Naive B cell (primary cell): Measurements from ENCODE around the gene FAXC. TPM values are rescaled to one million over a fixed set of nuclear protein-coding genes. Genes with fewer than 3 reads are reported as not detected.
A peak's percentile ranks its signal among the peaks of the same experiment; 100 is the strongest.
"Not testable (repeated sequence)": the region's sequence is repeated elsewhere in the genome, so short reads cannot be mapped to it uniquely, and the experiment has no call there.

Experiments used
- ATAC-seq, 2 donors: fragments of 150-1000 bp; cut with Tn5 transposase; 2 replicates each; pipeline ENCODE4 v1.10.0; 2021; ENCODE audit warnings: low read depth in 2 of 2, mild to moderate bottlenecking in 2 of 2, moderate library complexity in 2 of 2
- DNase-seq: peaks from one replicate; pipeline ENCODE4 v3.0.0; 2022
- H3K27ac Mint-ChIP-seq, 6 donors: one replicate each; pipeline ENCODE4 v1.8.0; 2020 to 2022; ENCODE audit warnings: mild to moderate bottlenecking in 6 of 6, mixed read lengths in 6 of 6, moderate library complexity in 5 of 6, inconsistent platforms in 2 of 6
- H3K27me3 Mint-ChIP-seq, 3 donors: one replicate each; pipeline ENCODE4 v1.8.0; 2021 to 2022; ENCODE audit warnings: mixed read lengths in 3 of 3, mild to moderate bottlenecking in 1 of 3
- H3K36me3 Mint-ChIP-seq, 2 donors: one replicate each; pipeline ENCODE4 v1.8.0; 2020 to 2022; ENCODE audit warnings: mixed read lengths in 2 of 2, inconsistent platforms in 1 of 2, mild to moderate bottlenecking in 1 of 2
- H3K4me1 Mint-ChIP-seq, 3 donors: one replicate each; pipeline ENCODE4 v1.8.0; 2020 to 2022; ENCODE audit warnings: mixed read lengths in 3 of 3, inconsistent platforms in 1 of 3, mild to moderate bottlenecking in 1 of 3, moderate library complexity in 1 of 3
- H3K4me3 Mint-ChIP-seq, 8 donors: one replicate each; pipeline ENCODE4 v1.8.0; 2020 to 2022; ENCODE audit warnings: mild to moderate bottlenecking in 8 of 8, mixed read lengths in 8 of 8, moderate library complexity in 8 of 8, inconsistent platforms in 2 of 8
- H3K9me3 Mint-ChIP-seq, 7 donors: one replicate each; pipeline ENCODE4 v1.8.0; 2020 to 2022; ENCODE audit warnings: mixed read lengths in 7 of 7, mild to moderate bottlenecking in 5 of 7, inconsistent platforms in 2 of 7, moderate library complexity in 1 of 7
- polyA plus RNA-seq, 6 donors: library from polyadenylated mRNA; unstranded; fragments of 300-500 nt; fragmentation: Illumina TruSeq; gene quantifications; one replicate each; pipeline ENCODE4 v1.2.3, GENCODE V29; 2021; ENCODE audit warnings: low read depth in 6 of 6

FAXC gene
- polyA plus RNA-seq, 6 donors from 2014 or later, result not detected

DNA sequence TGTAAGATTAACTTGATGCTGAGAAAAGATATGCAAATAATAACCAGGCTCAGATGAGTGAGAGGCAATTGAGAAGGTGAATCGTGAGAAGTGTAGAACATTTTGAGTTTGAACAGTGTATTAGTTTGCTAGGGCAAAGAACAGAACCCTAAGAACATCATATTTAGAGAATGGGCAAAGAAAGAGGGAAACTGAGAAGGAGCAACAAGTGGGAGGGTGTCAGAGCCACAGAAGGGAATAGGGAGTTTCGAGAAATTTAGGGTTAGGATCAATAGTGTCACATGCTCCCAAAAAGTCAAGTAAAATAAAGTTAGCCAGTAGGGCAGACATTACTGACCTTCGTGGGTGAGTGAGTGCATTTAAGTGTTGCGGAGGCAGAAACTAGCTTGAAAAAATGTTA is 5.5 kb upstream of the FAXC start:
- Mint-ChIP-seq H3K27ac (no peak overlapping the region), H3K27me3 (peaks cover 57 to 78% (median 69%) of the 10 kb centered on the region in 3 donors), H3K9me3 (no peaks in the 10 kb centered on the region), H3K36me3 (no peaks in the 10 kb centered on the region), H3K4me1 (peaks cover 0 to 5% (median 0%) of the 10 kb centered on the region in 3 donors), H3K4me3 (no peak overlapping the region)
- DNase-seq (no peak), ATAC-seq (no peak)

DNA sequence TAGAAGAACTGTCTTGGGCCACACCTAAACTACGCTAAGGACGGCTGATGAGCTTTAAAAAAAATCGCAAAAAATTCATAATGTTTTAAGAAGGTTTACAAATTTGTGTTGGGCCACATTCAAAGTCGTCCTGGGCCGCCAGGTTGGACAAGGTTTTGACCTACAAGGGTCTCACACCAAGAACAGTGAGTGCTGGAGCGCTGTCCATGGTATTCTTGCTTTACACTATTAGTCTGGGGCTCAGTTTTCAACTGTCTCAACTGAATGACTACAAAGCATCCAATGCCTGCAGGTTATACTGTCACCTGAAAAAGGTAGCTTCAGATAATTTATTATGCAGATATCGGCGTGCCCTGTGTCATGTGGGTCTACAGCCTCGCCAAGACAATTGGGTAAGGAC is 3.7 kb upstream of the FAXC start:
- DNase-seq, result no peak
- Mint-ChIP-seq H3K4me3 (no peak overlapping the region), H3K27me3 (peaks cover 65 to 82% (median 73%) of the 10 kb centered on the region in 3 donors), H3K4me1 (peaks cover 0 to 6% (median 0%) of the 10 kb centered on the region in 3 donors), H3K27ac (no peak overlapping the region), H3K9me3 (no peaks in the 10 kb centered on the region), H3K36me3 (no peaks in the 10 kb centered on the region)
- ATAC-seq, result no peak

DNA sequence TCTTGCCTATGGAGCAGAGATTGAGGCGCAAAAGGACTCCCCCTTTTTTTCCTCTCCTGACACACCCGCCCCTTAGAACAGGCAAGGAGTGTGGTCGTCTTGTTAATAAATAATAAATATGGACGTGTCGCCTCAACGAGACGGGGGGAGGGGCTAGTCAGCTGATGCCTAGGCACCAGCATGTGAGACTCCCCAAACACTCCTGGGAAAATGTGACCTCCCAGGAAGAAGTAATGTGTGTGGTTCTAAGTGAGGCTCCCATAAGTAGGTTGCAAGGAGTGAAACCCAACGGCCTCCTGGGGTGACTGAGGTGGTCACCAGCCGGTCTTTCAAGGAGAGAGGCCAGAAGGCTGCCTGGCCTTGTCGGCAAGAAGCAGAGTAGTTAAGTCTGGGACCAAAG is 1.1 kb upstream of the FAXC start:
- Mint-ChIP-seq H3K4me1 (peaks cover 0 to 6% (median 0%) of the 10 kb centered on the region in 3 donors), H3K36me3 (no peaks in the 10 kb centered on the region), H3K27ac (no peak overlapping the region), H3K9me3 (no peaks in the 10 kb centered on the region), H3K27me3 (peaks cover 60 to 80% (median 65%) of the 10 kb centered on the region in 3 donors), H3K4me3 (peak overlapping the region in 4 of 8 donors; percentile 12 to 44 (median 17))
- ATAC-seq, result no peak
- DNase-seq, result no peak

DNA sequence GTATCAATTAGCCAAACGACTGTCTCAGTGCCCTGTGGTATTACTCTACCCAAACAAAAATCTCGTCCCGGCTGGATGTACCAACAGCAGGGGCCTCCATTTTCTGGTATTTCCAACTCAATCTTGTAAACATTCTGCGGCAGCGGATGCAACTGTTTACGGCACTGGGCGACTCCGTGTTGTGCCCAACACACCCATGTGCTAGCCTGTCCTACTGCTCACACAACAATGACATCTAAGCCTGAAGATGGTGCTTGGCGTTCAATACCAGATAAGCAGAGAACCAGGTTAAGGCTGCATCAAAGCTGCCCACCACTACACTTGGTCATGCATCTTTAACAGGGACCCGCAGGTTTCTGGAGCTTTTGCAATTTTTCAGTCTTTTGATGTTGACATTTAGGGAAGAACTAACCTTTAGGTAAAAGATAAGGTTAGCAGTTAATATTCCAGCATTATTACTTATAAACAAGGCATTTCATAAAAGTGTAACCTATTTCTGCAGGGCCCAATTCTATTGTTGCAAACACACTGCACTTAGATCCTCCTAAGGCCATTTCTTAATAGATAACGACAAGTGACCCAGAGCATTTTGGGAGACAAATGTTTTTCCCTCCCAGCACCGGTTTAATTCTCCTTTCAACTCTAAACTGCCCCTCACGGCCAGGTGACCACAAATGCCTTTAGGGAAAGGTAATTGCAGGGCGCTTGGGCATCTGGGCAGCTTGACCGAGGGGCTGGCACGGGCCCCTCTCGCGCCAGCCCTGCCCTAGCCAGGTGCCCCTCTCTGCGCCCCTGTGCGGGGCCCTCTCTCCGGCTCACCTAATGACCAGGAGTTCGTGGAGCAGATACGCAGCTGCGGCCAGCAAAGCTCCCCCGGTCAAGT is 945 bp downstream of the FAXC start:
- Mint-ChIP-seq H3K9me3 (no peaks in the 10 kb centered on the region), H3K36me3 (no peaks in the 10 kb centered on the region), H3K27ac (no peak overlapping the region), H3K4me3 (peak overlapping the region in 4 of 8 donors; percentile 23 to 52 (median 40)), H3K4me1 (peaks cover 0 to 6% (median 0%) of the 10 kb centered on the region in 3 donors), H3K27me3 (peaks cover 59 to 80% (median 64%) of the 10 kb centered on the region in 3 donors)
- DNase-seq (no peak), ATAC-seq (no peak)

DNA sequence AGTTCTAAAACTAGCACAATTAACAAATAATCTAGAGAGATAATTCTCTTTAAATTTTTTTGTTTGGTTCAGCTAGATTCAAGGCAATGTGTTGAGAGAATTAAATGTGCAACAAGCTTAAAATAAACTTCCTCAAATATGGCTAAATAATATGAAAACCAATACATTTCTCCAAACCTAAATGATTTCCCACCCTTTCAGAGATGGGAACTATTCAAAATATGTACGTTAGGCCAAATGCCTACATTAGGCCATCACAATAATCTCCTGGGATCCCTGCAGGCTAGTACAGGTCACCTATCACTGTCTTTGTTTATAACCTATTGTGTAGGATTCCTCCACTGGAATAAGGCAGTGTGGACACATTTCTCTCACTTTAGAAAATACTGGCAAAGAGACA is 1.7 kb downstream of the FAXC start:
- Mint-ChIP-seq H3K4me1 (peaks cover 0 to 6% (median 0%) of the 10 kb centered on the region in 3 donors), H3K36me3 (no peaks in the 10 kb centered on the region), H3K27me3 (peaks cover 60 to 81% (median 65%) of the 10 kb centered on the region in 3 donors), H3K9me3 (no peaks in the 10 kb centered on the region), H3K4me3 (no peak overlapping the region), H3K27ac (no peak overlapping the region)
- DNase-seq (no peak), ATAC-seq (no peak)

DNA sequence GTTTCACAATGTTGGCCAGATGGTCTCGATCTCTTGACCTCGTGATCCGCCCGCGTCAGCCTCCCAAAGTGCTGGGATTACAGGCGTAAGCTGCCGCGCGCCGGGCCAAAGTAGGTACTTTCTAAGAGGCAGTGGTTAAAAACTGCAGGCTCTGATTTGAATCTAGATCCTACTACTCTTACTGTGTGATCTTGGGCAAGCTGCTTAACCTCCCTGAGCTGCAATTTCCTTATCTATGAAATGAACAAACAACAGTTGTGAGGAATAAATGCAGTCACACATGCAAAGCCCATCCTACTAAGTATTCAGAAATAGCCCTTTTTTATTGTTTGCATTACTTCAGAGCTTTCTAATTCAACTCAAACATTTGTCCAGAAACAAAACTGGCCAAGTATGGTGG is 2.9 kb downstream of the FAXC start:
- Mint-ChIP-seq H3K4me1 (peaks cover 0 to 6% (median 0%) of the 10 kb centered on the region in 3 donors), H3K9me3 (no peaks in the 10 kb centered on the region), H3K4me3 (no peak overlapping the region), H3K36me3 (no peaks in the 10 kb centered on the region), H3K27me3 (peaks cover 56 to 76% (median 62%) of the 10 kb centered on the region in 3 donors), H3K27ac (no peak overlapping the region)
- ATAC-seq (no peak), DNase-seq (no peak)

DNA sequence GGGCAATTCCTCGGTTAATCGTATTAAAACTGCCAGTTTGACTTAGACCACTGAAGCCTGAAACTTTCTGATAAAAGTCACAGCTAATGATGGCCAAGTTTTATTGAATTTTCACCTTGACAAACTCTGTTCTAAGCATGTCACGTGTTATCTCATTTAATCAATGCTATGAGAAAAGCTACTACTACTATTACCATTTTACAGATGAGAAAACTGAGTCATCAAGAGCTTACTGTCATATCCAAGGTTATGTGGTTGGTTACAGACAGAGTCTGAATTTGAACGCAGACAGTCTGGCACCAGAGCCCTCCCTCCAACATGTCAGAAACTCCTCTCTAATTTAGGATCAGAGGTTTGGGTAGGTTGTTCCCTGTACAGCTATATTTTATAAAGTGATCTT is 4.3 kb downstream of the FAXC start:
- H3K4me1 Mint-ChIP-seq, result peaks cover 0 to 2% (median 0%) of the 10 kb centered on the region in 3 donors
- no peaks in the 10 kb centered on the region for H3K9me3 Mint-ChIP-seq
- no peak overlapping the region for H3K4me3 Mint-ChIP-seq
- no peak overlapping the region for H3K27ac Mint-ChIP-seq
- ATAC-seq (no peak), DNase-seq (no peak)
- H3K27me3 Mint-ChIP-seq, result peaks cover 48 to 62% (median 50%) of the 10 kb centered on the region in 3 donors
- no peaks in the 10 kb centered on the region for H3K36me3 Mint-ChIP-seq

DNA sequence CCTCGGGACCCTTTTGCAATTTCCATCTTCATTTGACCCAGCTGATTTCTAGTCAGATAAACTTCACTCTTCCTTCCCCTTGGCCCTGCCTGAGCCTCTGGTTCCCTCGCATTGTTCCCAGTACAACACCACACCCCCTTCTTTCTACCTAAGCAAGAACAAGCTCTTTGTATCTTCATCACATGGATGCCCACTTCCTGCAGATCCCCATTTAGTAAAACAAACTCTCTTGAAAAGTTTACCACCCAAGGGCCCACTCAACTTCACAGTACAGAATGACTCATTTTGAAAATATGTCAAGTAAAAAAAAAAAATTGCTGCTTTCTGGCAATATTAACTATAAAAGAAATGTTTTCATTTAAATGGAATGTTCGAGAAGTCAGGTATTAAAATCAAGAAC is 5.2 kb downstream of the FAXC start:
- Mint-ChIP-seq H3K9me3 (no peaks in the 10 kb centered on the region), H3K27ac (no peak overlapping the region), H3K4me3 (no peak overlapping the region), H3K27me3 (peaks cover 53 to 65% (median 53%) of the 10 kb centered on the region in 3 donors), H3K36me3 (no peaks in the 10 kb centered on the region), H3K4me1 (no peaks in the 10 kb centered on the region)
- DNase-seq, result no peak
- ATAC-seq, result no peak

DNA sequence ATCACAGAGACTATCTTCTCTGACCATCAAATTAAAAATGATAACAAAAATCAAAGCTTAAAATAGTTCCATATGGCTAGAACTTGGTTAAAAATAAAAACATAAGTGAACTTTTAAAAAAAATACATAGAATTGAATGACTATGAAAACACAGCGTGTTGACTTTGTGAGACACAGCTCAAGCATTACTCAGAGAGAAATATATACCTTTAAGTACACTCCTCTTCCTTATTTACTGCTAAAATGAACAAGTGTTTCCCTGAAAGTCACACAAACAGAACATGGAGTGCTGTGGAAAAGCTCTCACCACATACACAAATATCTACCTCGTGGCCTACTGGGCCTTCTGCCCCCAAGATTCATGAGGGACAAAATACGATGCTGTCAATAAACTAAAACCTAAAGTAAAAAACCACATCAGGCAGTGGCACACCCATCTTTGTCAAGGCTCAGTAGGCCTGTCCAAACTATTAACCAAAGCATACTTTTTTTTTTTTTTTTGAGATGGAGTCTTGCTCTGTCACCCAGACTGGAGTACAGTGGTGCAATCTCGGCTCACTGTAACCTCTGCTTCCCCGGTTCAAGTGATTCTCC is 7.5 kb downstream of the FAXC start:
- H3K4me3 Mint-ChIP-seq, result no peak overlapping the region
- no peaks in the 10 kb centered on the region for H3K36me3 Mint-ChIP-seq
- DNase-seq (no peak), ATAC-seq (no peak)
- H3K9me3 Mint-ChIP-seq, result no peaks in the 10 kb centered on the region
- H3K4me1 Mint-ChIP-seq, result no peaks in the 10 kb centered on the region
- H3K27me3 Mint-ChIP-seq, result peaks cover 47 to 66% (median 59%) of the 10 kb centered on the region in 3 donors
- H3K27ac Mint-ChIP-seq, result no peak overlapping the region

DNA sequence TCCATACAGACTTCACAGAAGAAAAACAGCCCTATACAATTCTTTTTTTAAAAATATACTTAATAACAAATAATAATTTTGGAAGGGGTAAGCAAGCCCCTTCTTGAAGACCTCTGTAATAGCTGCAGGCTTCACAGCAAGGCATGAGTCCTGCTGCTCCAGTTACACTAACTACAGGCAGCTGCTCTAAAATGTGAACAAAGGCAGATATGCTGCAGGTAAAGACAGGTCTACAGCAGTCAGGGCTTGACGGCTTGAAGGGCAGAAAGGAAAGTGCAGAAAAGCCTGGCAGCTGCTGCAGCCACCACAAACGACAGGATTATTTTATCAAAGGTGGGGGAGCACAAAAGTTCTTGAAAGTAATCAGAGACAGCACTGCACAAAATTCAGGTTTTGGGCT is 11.3 kb downstream of the FAXC start:
- Mint-ChIP-seq H3K27ac (no peak overlapping the region), H3K9me3 (no peaks in the 10 kb centered on the region), H3K27me3 (peaks cover 28 to 42% (median 34%) of the 10 kb centered on the region in 3 donors), H3K4me3 (no peak overlapping the region), H3K4me1 (no peaks in the 10 kb centered on the region), H3K36me3 (no peaks in the 10 kb centered on the region)
- DNase-seq (no peak), ATAC-seq (no peak)

DNA sequence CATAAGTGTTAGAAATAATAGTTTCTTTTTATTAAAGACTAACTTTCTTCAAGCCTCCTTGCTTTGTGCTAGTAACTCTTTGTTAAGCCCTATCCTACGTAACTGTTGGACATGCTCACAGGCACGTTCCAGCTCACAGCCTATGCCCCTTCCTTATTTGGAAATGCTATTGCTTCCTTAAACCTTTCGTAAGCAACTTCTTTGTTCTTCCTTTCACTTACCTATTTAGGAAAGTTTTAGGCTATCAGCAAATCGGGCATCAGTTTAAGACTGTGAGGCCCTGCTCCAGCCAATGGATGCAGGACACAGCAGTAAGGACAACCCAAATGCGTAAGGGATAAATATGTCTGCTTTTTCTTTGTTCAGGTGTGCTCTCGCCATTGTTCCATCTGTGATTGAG is 14.2 kb downstream of the FAXC start:
- H3K9me3 Mint-ChIP-seq, H3K4me3 Mint-ChIP-seq, H3K36me3 Mint-ChIP-seq, H3K4me1 Mint-ChIP-seq, H3K27ac Mint-ChIP-seq, DNase-seq, ATAC-seq: not testable (repeated sequence)
- H3K27me3 Mint-ChIP-seq, result peaks cover 21 to 43% (median 30%) of the 10 kb centered on the region in 3 donors

DNA sequence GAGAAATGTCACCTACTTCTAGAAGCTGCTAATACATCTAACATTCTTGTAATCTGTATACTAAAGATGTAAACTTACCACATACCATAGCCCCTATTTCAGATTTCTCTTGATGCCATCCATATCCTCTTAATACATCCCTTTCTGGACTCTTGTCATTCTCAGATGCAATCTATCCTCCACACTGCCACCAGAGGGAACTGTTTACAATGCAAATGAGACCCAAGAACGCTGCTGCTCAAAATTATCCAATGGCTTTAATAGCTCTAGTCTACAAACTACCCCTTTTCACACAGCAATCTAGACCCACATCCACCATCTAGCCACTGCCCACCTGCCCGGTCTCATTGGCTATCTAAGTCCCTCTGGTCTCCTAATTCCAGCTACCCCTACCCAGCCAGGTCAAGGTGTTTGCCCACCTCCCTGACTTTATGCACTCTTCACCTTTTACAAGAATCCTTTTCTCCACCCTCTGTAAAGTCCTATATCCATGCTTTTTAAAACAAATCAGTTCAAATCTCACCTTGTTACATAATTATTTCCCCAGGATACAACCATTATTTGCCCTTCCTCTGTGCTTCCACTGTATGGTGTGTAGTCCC is 14.8 kb downstream of the FAXC start:
- DNase-seq, result no peak
- ATAC-seq, result peak in 1 of 2 donors; percentile 33
- Mint-ChIP-seq H3K27ac (no peak overlapping the region), H3K9me3 (no peaks in the 10 kb centered on the region), H3K27me3 (peaks cover 23 to 41% (median 27%) of the 10 kb centered on the region in 3 donors), H3K4me1 (peaks cover 0 to 4% (median 0%) of the 10 kb centered on the region in 3 donors), H3K36me3 (no peaks in the 10 kb centered on the region), H3K4me3 (no peak overlapping the region)

DNA sequence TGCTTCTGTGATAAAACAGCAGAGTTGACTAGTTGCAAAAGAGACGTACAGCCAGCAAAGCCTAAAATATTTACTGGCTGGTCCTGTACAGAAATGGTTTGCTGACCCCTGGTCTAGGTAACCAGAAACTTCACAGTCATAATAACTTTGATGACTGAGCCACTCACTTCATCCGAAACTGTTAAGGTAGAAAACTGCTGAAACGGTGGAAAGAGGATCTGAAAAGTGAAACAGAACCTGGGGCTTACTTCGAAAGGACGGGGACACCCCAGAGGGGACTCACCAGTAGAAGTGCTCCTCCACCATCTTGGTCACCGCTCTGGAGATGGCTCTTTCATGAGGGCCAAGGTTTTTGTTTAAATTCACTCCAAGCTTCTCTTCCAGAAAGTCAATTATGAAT is 16.4 kb downstream of the FAXC start:
- DNase-seq (no peak), ATAC-seq (peak in 1 of 2 donors; percentile 35)
- Mint-ChIP-seq H3K27me3 (peaks cover 11 to 25% (median 12%) of the 10 kb centered on the region in 3 donors), H3K4me3 (no peak overlapping the region), H3K27ac (no peak overlapping the region), H3K9me3 (no peaks in the 10 kb centered on the region), H3K4me1 (peaks cover 0 to 4% (median 0%) of the 10 kb centered on the region in 3 donors), H3K36me3 (no peaks in the 10 kb centered on the region)
